AG04450 (cell line): ENCODE measurements around the gene STK40. TPM values are rescaled to one million over a fixed set of nuclear protein-coding genes. Genes with fewer than 3 reads are reported as not detected.

Source experiments
- CTCF ChIA-PET: fragments of 300-600, 350-600 bp; formaldehyde crosslinking; extraction: SDS; loops from one replicate; lab custom pipeline; 2022; ENCODE audit warnings: antibody characterized with exemption, inconsistent platforms; lab: Charles Lee
- POLR2A ChIA-PET: fragments of 350-600 bp; formaldehyde crosslinking; extraction: SDS; loops from one replicate; lab custom pipeline; 2021; ENCODE audit warnings: antibody characterized with exemption, inconsistent platforms; lab: Yijun Ruan, JAX
- DNase-seq: peaks from one replicate; pipeline ENCODE4 v3.0.0-alpha.2; 2011; ENCODE audit warnings: low read depth, low spot score
- H3K27ac ChIP-seq: one replicate; pipeline ENCODE4 v1.5.1; 2012; ENCODE audit warnings: low read depth, low read length, control low read depth
- H3K27me3 ChIP-seq: one replicate; pipeline ENCODE4 v1.6.0; 2012; ENCODE audit warnings: low read length; ENCODE audit not compliant: control insufficient read depth, insufficient read depth
- H3K4me3 ChIP-seq: 2 replicates; pipeline ENCODE4 v1.5.1; 2011; ENCODE audit warnings: mild to moderate bottlenecking, low read depth, low read length, control low read depth
- H3K9me3 ChIP-seq: 2 replicates; pipeline ENCODE4 v1.5.1; 2012; ENCODE audit warnings: low read length; ENCODE audit not compliant: control insufficient read depth, insufficient read depth
- CTCF ChIP-seq: IDR thresholded peaks from 2 replicates; pipeline ENCODE4 v1.5.1; 2011; ENCODE audit warnings: low read depth, low read length, control low read depth, inconsistent platforms
- polyA plus RNA-seq: library from polyadenylated mRNA; depleted of rRNA; stranded (reverse); fragments of >200 nt; gene quantifications from 2 replicates; pipeline ENCODE4 v1.2.3, GENCODE V29; 2011

Gene STK40
- polyA plus RNA-seq, 1 experiment = 26.4 TPM

GRCh38 chr1:36415661-36416326 is 30.1 kb upstream of the STK40 start:
- CTCF ChIA-PET = no interaction called here
- H3K4me3 ChIP-seq = no peak overlapping the region
- no peaks in the 10 kb centered on the region; the same call in 1 of the 2 replicates for H3K9me3 ChIP-seq
- H3K27me3 ChIP-seq = no peaks in the 10 kb centered on the region
- no peak overlapping the region for H3K27ac ChIP-seq
- TF ChIP-seq CTCF = no peak
- DNase-seq = no peak
- POLR2A ChIA-PET = no interaction called here

- DNase-seq = no peak
- TF ChIP-seq CTCF = no peak
Measured at GRCh38 chr1:36414384-36414783, 28.7 kb upstream of the STK40 start.

DNA sequence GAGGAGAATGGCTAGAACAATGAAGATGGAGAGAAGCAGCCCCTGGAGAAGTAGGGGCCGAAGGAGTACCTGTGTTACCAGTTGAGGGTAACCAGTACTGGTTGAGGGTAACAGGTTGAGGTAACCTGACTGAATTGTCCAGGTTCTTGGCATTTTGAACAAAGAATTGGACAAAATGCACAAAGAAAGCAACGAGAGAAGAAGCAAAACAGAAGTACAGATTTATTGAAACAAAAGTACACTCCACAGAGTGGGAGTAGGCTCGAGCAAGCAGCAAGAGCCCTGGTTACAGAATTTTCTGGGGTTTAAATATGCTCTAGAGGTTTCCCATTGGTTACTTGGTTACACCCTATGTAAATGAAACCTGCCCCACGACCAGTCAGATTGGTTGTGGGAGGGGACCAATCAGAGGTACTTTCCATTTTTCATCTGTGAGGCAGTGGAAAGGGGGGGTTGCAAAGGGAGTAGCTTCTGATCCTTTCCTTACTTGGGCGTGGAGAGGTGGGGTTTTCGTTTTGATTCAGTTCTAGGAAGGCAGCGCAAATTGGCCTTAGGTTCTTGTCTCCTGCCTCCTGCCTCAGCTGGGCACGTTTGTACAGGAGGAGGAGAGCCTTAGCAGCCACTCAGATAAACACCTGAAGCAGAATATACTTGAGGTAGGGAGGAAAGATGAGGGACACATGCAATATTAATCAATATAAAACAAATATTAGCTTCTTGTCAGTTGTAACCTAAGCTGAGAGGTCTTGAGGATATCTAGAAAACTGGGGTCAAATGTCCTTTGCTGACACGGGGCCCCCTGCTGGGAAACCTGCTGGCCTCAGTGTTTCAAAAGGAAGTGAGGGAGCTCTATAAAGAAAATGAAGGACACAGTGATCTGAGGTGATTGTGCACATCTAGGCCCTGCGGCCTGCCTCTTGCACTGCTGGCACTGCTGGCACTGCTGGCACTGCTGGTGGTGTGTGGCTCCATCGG is 26.2 kb upstream of the STK40 start:
- no peak for DNase-seq
- POLR2A ChIA-PET = interaction anchor here (0.6 to 0.7 kb wide), 2 partner anchors 14 to 163 kb away, joined by 3 to 10 read pairs; no protein-coding TSS in a partner anchor

More at GRCh38 chr1:36414384-36414783, 28.7 kb upstream of the STK40 start:
- ChIA-PET POLR2A (no interaction called here), CTCF (interaction anchor here (0.6 to 1.0 kb wide), 2 partner anchors 10 to 71 kb away, joined by 3 read pairs; no protein-coding TSS in a partner anchor)
- Histone ChIP-seq H3K9me3 (no peaks in the 10 kb centered on the region; the same call in 1 of the 2 replicates), H3K27ac (no peak overlapping the region), H3K27me3 (no peaks in the 10 kb centered on the region), H3K4me3 (no peak overlapping the region)

DNA sequence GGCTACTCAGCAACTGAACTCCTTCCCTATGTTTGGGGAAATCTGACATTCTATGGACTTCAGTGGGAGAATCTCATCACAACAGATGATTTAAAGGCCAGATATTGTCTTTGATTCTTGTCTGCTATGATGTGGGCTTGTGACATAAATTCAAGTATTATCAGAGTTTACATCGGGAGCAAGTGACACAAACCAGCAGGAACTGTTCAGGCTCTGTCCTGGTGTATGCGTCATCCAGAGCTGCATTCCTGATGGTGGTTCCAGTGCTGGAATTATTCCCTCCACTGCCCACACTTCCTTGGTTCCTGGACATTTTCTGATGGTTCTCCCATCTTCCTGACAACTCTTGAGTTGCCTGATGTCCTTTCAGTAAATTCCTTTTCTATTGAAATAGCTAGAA is 22.8 kb upstream of the STK40 start:
- Histone ChIP-seq H3K4me3 (no peak overlapping the region), H3K27me3 (no peaks in the 10 kb centered on the region), H3K27ac (no peak overlapping the region), H3K9me3 (no peaks in the 10 kb centered on the region; the same call in 1 of the 2 replicates)
- no peak for DNase-seq
- POLR2A ChIA-PET = interaction anchor here (1.9 kb wide), 1 partner anchor 22 kb away, joined by 7 read pairs; the partner anchor contains the start of gene STK40
- CTCF ChIA-PET = interaction anchor here (0.6 to 1.2 kb wide), 5 partner anchors 12 to 108 kb away, joined by 3 to 7 read pairs (median 5); no protein-coding TSS in a partner anchor
- no peak for TF ChIP-seq CTCF

More for the DNA sequence above, 26.2 kb upstream of the STK40 start:
- Histone ChIP-seq H3K27ac (no peak overlapping the region), H3K9me3 (no peaks in the 10 kb centered on the region; the same call in 1 of the 2 replicates), H3K27me3 (no peaks in the 10 kb centered on the region), H3K4me3 (no peak overlapping the region)
- CTCF ChIA-PET = interaction anchor here (0.8 to 1.7 kb wide), 4 partner anchors 10 to 262 kb away, joined by 3 to 5 read pairs (median 4); partner anchors contain the start of gene TRAPPC3
- no peak for TF ChIP-seq CTCF
